H1 (cell line): ENCODE measurements around the gene DNAJC6. TPM values are rescaled to one million over a fixed set of nuclear protein-coding genes. Genes with fewer than 3 reads are reported as not detected.

Experiments
- CTCF ChIA-PET: fragments of 300-600 bp; sonication (Branson Sonifier 250); formaldehyde crosslinking; loops from one replicate; lab custom pipeline; 2021; ENCODE audit not compliant: partially characterized antibody; lab: Charles Lee
- POLR2A ChIA-PET: fragments of 300-600 bp; sonication (Branson Sonifier 250); formaldehyde crosslinking; loops from one replicate; lab custom pipeline; 2021; ENCODE audit warnings: inconsistent platforms; ENCODE audit not compliant: partially characterized antibody; lab: Charles Lee
- DNase-seq, 2 experiments: peaks; one replicate each; pipeline versions ENCODE4 v3.0.0 to v3.0.0-alpha.2; 2010 to 2022; ENCODE audit warnings: low spot score in 2 of 2, low read depth in 1 of 2, mixed read lengths in 1 of 2
- FAIRE-seq: peaks from 2 replicates; lab custom pipeline; 2011; peaks lifted over from hg19 to GRCh38; lab: Jason Lieb, UNC
- H2AFZ ChIP-seq: 2 replicates; pipeline ENCODE4 v1.8.1; 2012; ENCODE audit warnings: low read length, inconsistent platforms
- H2AK5ac ChIP-seq: 2 replicates; pipeline ENCODE4 v1.6.1; 2013; ENCODE audit warnings: low read depth, low read length
- H2BK120ac ChIP-seq: replicated peaks from 2 replicates; pipeline ENCODE3; 2013; ENCODE audit warnings: low read depth, low read length, inconsistent platforms
- H2BK12ac ChIP-seq: 2 replicates; pipeline ENCODE4 v1.6.1; 2013; ENCODE audit warnings: low read depth, low read length
- H2BK15ac ChIP-seq: 2 replicates; pipeline ENCODE4 v1.6.1; 2013; ENCODE audit warnings: low read length
- H2BK20ac ChIP-seq: 2 replicates; pipeline ENCODE4 v1.6.1; 2013; ENCODE audit warnings: low read length
- H2BK5ac ChIP-seq: 2 replicates; pipeline ENCODE4 v1.6.1; 2013; ENCODE audit warnings: low read depth, low read length
- H3K14ac ChIP-seq: 2 replicates; pipeline ENCODE4 v1.6.1; 2013; ENCODE audit warnings: inconsistent platforms; ENCODE audit not compliant: insufficient read length
- H3K18ac ChIP-seq: 2 replicates; pipeline ENCODE4 v1.6.1; 2013; ENCODE audit warnings: low read length; ENCODE audit errors: extremely low read depth
- H3K23ac ChIP-seq: 2 replicates; pipeline ENCODE4 v1.6.1; 2013; ENCODE audit warnings: inconsistent platforms; ENCODE audit not compliant: insufficient read length
- H3K23me2 ChIP-seq: 2 replicates; pipeline ENCODE4 v1.6.1; 2013; ENCODE audit warnings: low read depth, low read length
- H3K27ac ChIP-seq: 2 replicates; pipeline ENCODE4 v1.6.1; 2011; ENCODE audit warnings: low read depth, low read length, inconsistent platforms
- H3K27me3 ChIP-seq, 4 experiments: replicated peaks in 1 of 4; 1 replicate in 1 of 4; 2 replicates in 3 of 4; pipeline versions ENCODE4 v1.6.1 to v1.8.1; 2011 to 2013; ENCODE audit warnings: low read length in 3 of 4, mild to moderate bottlenecking in 3 of 4, inconsistent platforms in 2 of 4, mixed read lengths in 2 of 4, moderate library complexity in 1 of 4; ENCODE audit not compliant: control insufficient read depth in 3 of 4, insufficient read depth in 3 of 4; ENCODE audit errors: extremely low read depth in 1 of 4
- H3K36me3 ChIP-seq, 4 experiments: 2 replicates each; pipeline versions ENCODE4 v1.6.1 to v1.8.1; 2011 to 2013; ENCODE audit warnings: mild to moderate bottlenecking in 4 of 4, low read length in 3 of 4, moderate library complexity in 2 of 4, control low read depth in 1 of 4, inconsistent platforms in 1 of 4; ENCODE audit not compliant: insufficient read depth in 4 of 4, control insufficient read depth in 2 of 4
- H3K4ac ChIP-seq: replicated peaks from 2 replicates; pipeline ENCODE3; 2013; ENCODE audit warnings: low read length, low read depth, mixed read lengths, inconsistent platforms; ENCODE audit not compliant: insufficient read length
- H3K4me1 ChIP-seq, 4 experiments: replicated peaks in 1 of 4; 1 replicate in 1 of 4; 2 replicates in 3 of 4; pipeline versions ENCODE4 v1.6.1 to v1.8.1; 2011 to 2013; ENCODE audit warnings: low read length in 3 of 4, inconsistent platforms in 2 of 4, mixed read lengths in 1 of 4; ENCODE audit not compliant: insufficient read depth in 4 of 4, control insufficient read depth in 3 of 4
- H3K4me2 ChIP-seq, 2 experiments: 2 replicates each; pipeline versions ENCODE4 v1.6.1 to v1.8.1; 2011 to 2013; ENCODE audit warnings: low read depth in 2 of 2, low read length in 2 of 2, control low read depth in 1 of 2, inconsistent platforms in 1 of 2, mild to moderate bottlenecking in 1 of 2; ENCODE audit not compliant: insufficient read depth in 1 of 2
- H3K4me3 ChIP-seq, 4 experiments: fragments of 200-600, 300-600 bp in 1 of 4; sonication (generic), shearing (Covaris generic), sonication (Bioruptor Twin) in 1 of 4; 2 replicates each; pipeline versions ENCODE4 v1.5.1 to v1.8.1; 2011 to 2016; ENCODE audit warnings: low read length in 4 of 4, low read depth in 3 of 4, control low read depth in 2 of 4, inconsistent platforms in 2 of 4, mild to moderate bottlenecking in 2 of 4, mixed read lengths in 1 of 4, moderate library complexity in 1 of 4; ENCODE audit not compliant: insufficient read depth in 2 of 4; ENCODE audit errors: extremely low read depth in 1 of 4
- H3K56ac ChIP-seq: replicated peaks from 2 replicates; pipeline ENCODE3; 2013; ENCODE audit warnings: low read depth, mild to moderate bottlenecking, mixed read lengths, low read length, inconsistent platforms; ENCODE audit not compliant: insufficient read length
- H3K79me1 ChIP-seq: 2 replicates; pipeline ENCODE4 v1.6.1; 2013; ENCODE audit warnings: low read depth, low read length, control low read depth
- H3K79me2 ChIP-seq, 2 experiments: 2 replicates each; pipeline versions ENCODE4 v1.6.1 to v1.8.1; 2012 to 2013; ENCODE audit warnings: low read length in 2 of 2, mild to moderate bottlenecking in 2 of 2, inconsistent platforms in 1 of 2; ENCODE audit not compliant: insufficient read depth in 2 of 2, control insufficient read depth in 1 of 2
- H3K9ac ChIP-seq, 4 experiments: replicated peaks in 1 of 4; 1 replicate in 1 of 4; 2 replicates in 3 of 4; pipeline versions ENCODE4 v1.6.1 to v1.8.1; 2011 to 2013; ENCODE audit warnings: low read depth in 3 of 4, low read length in 3 of 4, control low read depth in 2 of 4, mild to moderate bottlenecking in 2 of 4, moderate library complexity in 2 of 4, inconsistent platforms in 1 of 4; ENCODE audit errors: extremely low read depth in 1 of 4
- H3K9me3 ChIP-seq, 2 experiments: 2 replicates each; pipeline versions ENCODE4 v1.6.1 to v1.8.1; 2012 to 2013; ENCODE audit warnings: mild to moderate bottlenecking in 2 of 2, moderate library complexity in 2 of 2, control low read depth in 1 of 2, inconsistent platforms in 1 of 2, low read depth in 1 of 2, low read length in 1 of 2, mixed read lengths in 1 of 2; ENCODE audit not compliant: insufficient read depth in 2 of 2
- H4K20me1 ChIP-seq, 2 experiments: replicated peaks in 1 of 2; 2 replicates each; pipeline versions ENCODE3 to v1.8.1; 2011 to 2013; ENCODE audit warnings: inconsistent platforms in 2 of 2, low read length in 2 of 2, mild to moderate bottlenecking in 1 of 2; ENCODE audit not compliant: insufficient read depth in 2 of 2, control insufficient read depth in 1 of 2
- H4K5ac ChIP-seq: 2 replicates; pipeline ENCODE4 v1.6.1; 2013; ENCODE audit warnings: low read length, low read depth, mixed read lengths, inconsistent platforms; ENCODE audit not compliant: insufficient read length
- H4K8ac ChIP-seq: 2 replicates; pipeline ENCODE4 v1.8.0; 2013; ENCODE audit warnings: mild to moderate bottlenecking, moderate library complexity, low read length, inconsistent platforms; ENCODE audit not compliant: insufficient read depth; ENCODE audit errors: extremely low read depth
- H4K91ac ChIP-seq: replicated peaks from 2 replicates; pipeline ENCODE3; 2013; ENCODE audit warnings: low read length, mixed read lengths, inconsistent platforms; ENCODE audit not compliant: insufficient read length
- GABPA ChIP-seq: IDR thresholded peaks from 2 replicates; pipeline ENCODE4 v1.6.1; 2011; ENCODE audit warnings: mild to moderate bottlenecking, low read length, moderate library complexity, borderline replicate concordance; ENCODE audit not compliant: insufficient read depth
- SP2 ChIP-seq: IDR thresholded peaks from 2 replicates; pipeline ENCODE4 v1.6.1; 2012; ENCODE audit warnings: mild to moderate bottlenecking, low read length, inconsistent platforms
- SP4 ChIP-seq: IDR thresholded peaks from 2 replicates; pipeline ENCODE4 v1.6.1; 2012; ENCODE audit warnings: low read length, inconsistent platforms
- WGBS, 2 experiments: shearing (Covaris generic) in 1 of 2; methylation state at CpG; one replicate each; pipeline versions ENCODE4 v1.1.6 to v1.1.7; 2013 to 2015; ENCODE audit warnings: low lambda C conversion rate in 2 of 2, mixed read lengths in 2 of 2, inconsistent platforms in 1 of 2, low coverage in 1 of 2, missing lambda C conversion rate in 1 of 2; ENCODE audit not compliant: insufficient replicate concordance in 2 of 2, insufficient coverage in 1 of 2, insufficient read length in 1 of 2; ENCODE audit errors: extremely low coverage in 1 of 2, missing lambda C conversion rate in 1 of 2; 5-methylcytosine and 5-hydroxymethylcytosine counted together
- polyA plus RNA-seq, 7 experiments: library from polyadenylated mRNA; depleted of rRNA in 3 of 7; stranded (reverse) in 5 of 7; unstranded in 2 of 7; fragments of >200 nt in 5 of 7; fragments of 200-250 nt in 2 of 7; gene quantifications; 1 replicate in 5 of 7; 2 replicates in 1 of 7; 4 replicates in 1 of 7; pipeline versions ENCODE4 v1.2.1 to v1.2.3, GENCODE V29; 2011 to 2013; ENCODE audit warnings: missing spikeins in 2 of 7, mixed read lengths in 2 of 7
- total RNA-seq: library from RNA; stranded (reverse); fragmentation: NEBNext Ultra II Directional; extraction: Animal tissue kit (Norgen Biotek cat#: 25700); gene quantifications from 2 replicates; pipeline ENCODE4 v1.2.1, GENCODE V29; 2021

Gene DNAJC6
- total and polyA plus RNA-seq, 2 of the 8 experiments (the other 6 are each of a cell fraction or from before 2014, with no cell fraction given), result 1.6 to 3.0 TPM

GRCh38 chr1:65359888-65360287 lies 50.5 kb downstream of the DNAJC6 start:
- Histone ChIP-seq H2BK5ac (no peak overlapping the region), H2BK12ac (no peak overlapping the region), H3K4me1 (peaks cover 0 to 5% (median under 1%) of the 10 kb centered on the region in 4 experiments; a peak in 2 of 7 replicates), H3K36me3 (no peaks in the 10 kb centered on the region), H4K91ac (no peak overlapping the region), H3K79me2 (no peaks in the 10 kb centered on the region), H3K56ac (no peak overlapping the region), H3K4me2 (no peak overlapping the region), H3K4me3 (no peak overlapping the region), H3K23me2 (no peaks in the 10 kb centered on the region), H4K8ac (no peak overlapping the region), H3K27ac (no peak overlapping the region), H3K9me3 (no peaks in the 10 kb centered on the region), H3K18ac (no peak overlapping the region), H3K27me3 (no peaks in the 10 kb centered on the region), H3K9ac (no peak overlapping the region), H2AFZ (no peak overlapping the region), H3K14ac (no peak overlapping the region), H2BK15ac (no peak overlapping the region), H2BK120ac (no peak overlapping the region), H4K20me1 (no peaks in the 10 kb centered on the region), H3K4ac (no peak overlapping the region), H2AK5ac (no peak overlapping the region), H3K79me1 (no peaks in the 10 kb centered on the region), H4K5ac (no peak overlapping the region), H2BK20ac (no peak overlapping the region), H3K23ac (no peak overlapping the region)
- no peak for DNase-seq
- POLR2A ChIA-PET, result no interaction called here
- 80% methylated on average over 3 of the region's 3 CpGs; no CpG with 5 or more reads in 1 of the 2 experiments for WGBS, 2 experiments
- no peak for FAIRE-seq
- CTCF ChIA-PET, result no interaction called here
- TF ChIP-seq SP4 (no peak), GABPA (no peak), SP2 (no peak)
